Nephron progenitor cell (in vitro differentiated cells): ENCODE data around the gene MFSD2B.
A peak's percentile ranks its signal among the peaks of the same experiment; 100 is the strongest.

ENCODE experiments used
- DNase-seq: peaks from one replicate; pipeline ENCODE4 v3.0.0; 2021
- H3K27ac Mint-ChIP-seq: 2 replicates; pipeline ENCODE4 v1.8.0; 2021; ENCODE audit warnings: mild to moderate bottlenecking, moderate library complexity, mixed read lengths
- H3K27me3 Mint-ChIP-seq: 2 replicates; pipeline ENCODE4 v1.8.0; 2021; ENCODE audit warnings: mild to moderate bottlenecking, low read depth, mixed read lengths; ENCODE audit not compliant: poor library complexity
- H3K36me3 Mint-ChIP-seq: 2 replicates; pipeline ENCODE4 v1.8.0; 2021; ENCODE audit warnings: low read depth, mixed read lengths
- H3K4me1 Mint-ChIP-seq: 2 replicates; pipeline ENCODE4 v1.8.0; 2021; ENCODE audit warnings: mixed read lengths
- H3K4me3 Mint-ChIP-seq: 2 replicates; pipeline ENCODE4 v1.8.0; 2021; ENCODE audit warnings: mild to moderate bottlenecking, moderate library complexity, mixed read lengths
- H3K9me3 Mint-ChIP-seq: 2 replicates; pipeline ENCODE4 v1.8.0; 2021; ENCODE audit warnings: mild to moderate bottlenecking, moderate library complexity, mixed read lengths
- CTCF ChIP-seq: fragments of 200-600 bp; sonication (generic); IDR thresholded peaks from 2 replicates; pipeline ENCODE4 v1.5.0; 2021; ENCODE audit warnings: antibody characterized with exemption

The MFSD2B gene

GRCh38 chr2:24016376-24016761, 6.5 kb downstream of the MFSD2B start:
- no peak overlapping the region for H3K4me3 Mint-ChIP-seq
- no peak for TF ChIP-seq CTCF
- no peak overlapping the region for H3K27ac Mint-ChIP-seq
- H3K4me1 Mint-ChIP-seq: peaks cover 12% of the 10 kb centered on the region
- peaks cover 4% of the 10 kb centered on the region for H3K36me3 Mint-ChIP-seq
- peaks cover 15% of the 10 kb centered on the region for H3K27me3 Mint-ChIP-seq
- DNase-seq: no peak
- no peaks in the 10 kb centered on the region for H3K9me3 Mint-ChIP-seq

DNA sequence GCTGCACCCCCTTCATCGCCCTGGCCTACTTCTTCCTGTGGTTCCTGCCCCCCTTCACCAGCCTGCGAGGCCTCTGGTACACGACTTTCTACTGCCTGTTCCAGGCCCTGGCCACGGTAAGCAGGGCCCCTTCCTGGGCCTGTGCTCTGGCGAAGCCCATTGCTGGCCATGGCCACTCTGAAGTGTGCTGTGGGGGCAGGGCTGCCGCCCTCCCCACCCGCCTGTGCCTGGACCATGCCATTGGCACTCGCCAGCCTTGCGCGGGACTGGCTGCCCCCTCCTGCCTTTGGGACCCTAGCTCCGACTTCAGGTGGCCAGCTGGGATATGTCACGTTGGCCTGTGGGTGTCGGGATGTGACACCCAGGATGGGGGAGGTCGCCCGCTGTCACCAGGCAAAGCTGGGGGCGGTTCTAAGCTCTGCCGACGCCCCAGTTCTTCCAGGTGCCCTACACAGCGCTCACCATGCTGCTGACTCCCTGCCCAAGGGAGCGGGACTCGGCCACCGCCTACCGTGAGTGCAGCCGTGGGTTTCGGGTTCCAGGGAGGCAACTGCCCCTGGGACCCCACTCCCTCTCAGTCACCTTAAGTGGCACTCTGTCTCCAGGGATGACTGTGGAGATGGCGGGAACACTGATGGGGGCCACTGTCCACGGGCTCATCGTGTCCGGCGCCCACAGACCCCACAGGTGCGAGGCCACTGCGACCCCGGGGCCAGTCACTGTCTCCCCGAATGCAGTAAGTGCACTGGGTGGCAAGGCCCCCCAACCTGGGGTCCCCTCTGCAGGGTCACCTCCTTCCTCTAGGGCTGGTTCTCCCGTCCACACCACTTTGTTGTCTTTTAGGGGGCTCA, 7.2 kb downstream of the MFSD2B start:
- H3K27ac Mint-ChIP-seq: no peak overlapping the region

GRCh38 chr2:24017711-24018110, 7.8 kb downstream of the MFSD2B start:
- no peak overlapping the region for H3K4me3 Mint-ChIP-seq
- H3K9me3 Mint-ChIP-seq: no peaks in the 10 kb centered on the region
- H3K4me1 Mint-ChIP-seq: peaks cover 12% of the 10 kb centered on the region
- no peak for DNase-seq
- peaks cover 3% of the 10 kb centered on the region for H3K27me3 Mint-ChIP-seq
- H3K27ac Mint-ChIP-seq: peak overlapping the region; percentile 7
- TF ChIP-seq CTCF: no peak
- peaks cover 4% of the 10 kb centered on the region for H3K36me3 Mint-ChIP-seq

More for the DNA sequence above, 7.2 kb downstream of the MFSD2B start:
- Mint-ChIP-seq H3K36me3 (peaks cover 4% of the 10 kb centered on the region), H3K4me1 (peaks cover 12% of the 10 kb centered on the region), H3K9me3 (no peaks in the 10 kb centered on the region), H3K27me3 (peaks cover 8% of the 10 kb centered on the region), H3K4me3 (no peak overlapping the region)
- DNase-seq: no peak
- no peak for TF ChIP-seq CTCF

DNA sequence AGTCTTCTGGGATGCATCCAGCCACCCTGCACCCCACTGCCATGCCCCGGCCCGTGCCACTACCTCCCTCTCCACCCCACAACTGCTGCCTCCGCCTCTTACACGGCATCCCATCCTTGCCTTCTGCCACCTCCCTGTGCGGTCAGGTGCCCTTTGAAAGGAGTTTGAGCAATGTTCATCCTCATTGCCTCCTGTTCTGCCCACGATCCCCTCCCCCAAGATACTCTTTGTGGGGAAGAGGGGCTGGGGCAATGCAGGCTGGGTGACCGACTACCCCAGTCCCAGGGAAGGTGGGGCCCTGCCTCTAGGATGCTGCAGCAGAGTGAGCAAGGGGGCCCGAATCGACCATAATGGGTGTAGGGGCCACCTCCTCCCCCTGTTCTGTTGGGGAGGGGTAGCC, 8.4 kb downstream of the MFSD2B start:
- peaks cover 12% of the 10 kb centered on the region for H3K4me1 Mint-ChIP-seq
- no peaks in the 10 kb centered on the region for H3K9me3 Mint-ChIP-seq
- no peak for TF ChIP-seq CTCF
- peaks cover 3% of the 10 kb centered on the region for H3K27me3 Mint-ChIP-seq
- peak overlapping the region; percentile 7 for H3K27ac Mint-ChIP-seq
- peaks cover 4% of the 10 kb centered on the region for H3K36me3 Mint-ChIP-seq
- H3K4me3 Mint-ChIP-seq: no peak overlapping the region
- DNase-seq: no peak

DNA sequence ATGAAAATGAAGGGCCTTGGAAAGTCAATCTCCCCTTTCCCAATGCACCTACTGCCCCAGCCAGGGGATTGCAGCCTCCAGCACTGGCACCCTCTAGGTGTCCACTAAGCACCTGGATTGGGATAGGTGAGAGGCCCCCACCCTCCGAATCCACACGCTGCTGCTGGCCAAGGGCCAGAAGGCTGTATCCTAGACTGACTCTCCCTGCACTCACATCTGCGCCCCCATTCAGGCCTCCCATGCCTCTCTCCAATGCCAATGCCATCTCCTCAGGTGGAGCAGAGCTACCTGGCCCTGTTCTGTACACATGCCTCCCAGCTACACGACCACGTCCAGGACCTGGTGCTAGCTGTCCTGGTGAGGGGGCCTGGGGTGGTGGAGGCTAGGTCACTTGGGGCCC, 9.8 kb downstream of the MFSD2B start:
- TF ChIP-seq CTCF: no peak
- Mint-ChIP-seq H3K9me3 (no peaks in the 10 kb centered on the region), H3K27me3 (no peaks in the 10 kb centered on the region), H3K4me3 (no peak overlapping the region), H3K36me3 (no peaks in the 10 kb centered on the region), H3K4me1 (peaks cover 8% of the 10 kb centered on the region), H3K27ac (no peak overlapping the region)
- no peak for DNase-seq

DNA sequence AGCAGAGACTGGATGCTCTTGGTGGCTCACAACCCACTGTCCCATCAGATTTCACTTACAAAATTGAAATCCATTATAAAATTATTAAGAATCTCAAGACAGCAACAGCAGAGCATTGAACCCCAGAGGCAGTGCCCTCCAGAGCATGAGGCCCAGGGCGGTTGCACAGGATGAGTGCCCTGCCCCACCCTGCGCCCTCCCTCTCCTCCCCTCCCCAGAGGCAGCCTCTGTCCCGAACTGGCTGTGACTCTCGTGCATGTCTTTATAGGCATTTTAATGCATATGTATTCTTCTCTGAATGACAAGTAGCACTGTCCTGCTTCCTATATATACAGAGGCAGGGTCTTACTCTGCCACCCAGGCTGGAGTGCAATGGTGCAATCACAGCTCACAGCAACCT, 10.4 kb downstream of the MFSD2B start:
- no peak overlapping the region for H3K4me3 Mint-ChIP-seq

More for the DNA sequence above, 10.4 kb downstream of the MFSD2B start:
- H3K4me1 Mint-ChIP-seq: peaks cover 7% of the 10 kb centered on the region
- no peaks in the 10 kb centered on the region for H3K9me3 Mint-ChIP-seq
- DNase-seq: no peak
- H3K27me3 Mint-ChIP-seq: no peaks in the 10 kb centered on the region
- H3K36me3 Mint-ChIP-seq: peaks cover 4% of the 10 kb centered on the region
- no peak for TF ChIP-seq CTCF
- H3K27ac Mint-ChIP-seq: no peak overlapping the region
